Aorta (tissue), 5 donors: Measurements from ENCODE around the gene PRAMEF1. TPM values are rescaled to one million over a fixed set of nuclear protein-coding genes. Genes with fewer than 3 reads are reported as not detected.
"Not testable (repeated sequence)": the region's sequence is repeated elsewhere in the genome, so short reads cannot be mapped to it uniquely, and the experiment has no call there.

ENCODE experiments used
- ATAC-seq: fragments of 200-7000 bp; cut with Tn5 transposase; one replicate; pipeline ENCODE4 v1.9.1; 2022; ENCODE audit warnings: moderate library complexity; ENCODE audit not compliant: low FRiP score
- DNase-seq, 2 donors: peaks; one replicate each; pipeline ENCODE4 v3.0.0-alpha.2; 2020
- H3K27ac ChIP-seq, 2 donors: one replicate each; pipeline ENCODE4 v1.5.1; 2013; ENCODE audit warnings: low read length in 2 of 2, mild to moderate bottlenecking in 2 of 2, moderate library complexity in 2 of 2, control low read depth in 1 of 2, inconsistent platforms in 1 of 2, low read depth in 1 of 2
- H3K27me3 ChIP-seq, 2 donors: one replicate each; pipeline ENCODE4 v1.6.1; 2013; ENCODE audit warnings: control low read depth in 1 of 2, low read length in 1 of 2, mild to moderate bottlenecking in 1 of 2, moderate library complexity in 1 of 2; ENCODE audit not compliant: insufficient read depth in 2 of 2, control insufficient read depth in 1 of 2
- H3K36me3 ChIP-seq, 2 donors: one replicate each; pipeline ENCODE4 v1.6.1; 2013; ENCODE audit warnings: control low read depth in 1 of 2, low read length in 1 of 2, mild to moderate bottlenecking in 1 of 2; ENCODE audit not compliant: insufficient read depth in 2 of 2, control insufficient read depth in 1 of 2
- H3K4me1 ChIP-seq, 2 donors: one replicate each; pipeline ENCODE4 v1.6.1; 2013; ENCODE audit warnings: low read length in 2 of 2, control low read depth in 1 of 2, mild to moderate bottlenecking in 1 of 2, moderate library complexity in 1 of 2; ENCODE audit not compliant: insufficient read depth in 2 of 2, control insufficient read depth in 1 of 2
- H3K4me3 ChIP-seq, 2 donors: one replicate each; pipeline ENCODE4 v1.5.1; 2013; ENCODE audit warnings: low read length in 2 of 2, control low read depth in 1 of 2, mild to moderate bottlenecking in 1 of 2
- H3K9me3 ChIP-seq: one replicate; pipeline ENCODE4 v1.6.1; 2013; ENCODE audit warnings: mild to moderate bottlenecking, low read length; ENCODE audit not compliant: control insufficient read depth
- WGBS, 2 donors: extraction: QIAGEN DNeasy Blood & Tissue Kit; methylation state at CpG; one replicate each; pipeline ENCODE4 v1.1.7; 2013; 5-methylcytosine and 5-hydroxymethylcytosine counted together
- intact Hi-C, 2 donors: fragments of 100-400 bp; cut with DNase I; formaldehyde crosslinking; loops; one replicate each; pipeline versions ENCODE4 v1.14.2 to v1.15.0; 2022
- polyA plus RNA-seq, 2 donors: library from polyadenylated mRNA; stranded (reverse); fragments of 200-250 nt; gene quantifications; one replicate each; pipeline ENCODE4 v1.2.3, GENCODE V29; 2013
- total RNA-seq, 2 donors: library from RNA; stranded (reverse); fragmentation: NEBNext Ultra II Directional; extraction: Animal tissue kit (Norgen Biotek cat#: 25700); gene quantifications; one replicate each; pipeline ENCODE4 v1.2.1, GENCODE V29; 2021
- donor health status: healthy with polysubstance abuse.
- donor health status: Bipolar disorder and iron deficiency.
- donor health status: DM: no; HTN: no; CAD: no.
- donor health status: DM: no; HTN: no; CAD: no.
- donor health status: DM: yes; HTN: yes; CAD: no.

The PRAMEF1 gene
- total and polyA plus RNA-seq, 4 donors = not detected

DNA sequence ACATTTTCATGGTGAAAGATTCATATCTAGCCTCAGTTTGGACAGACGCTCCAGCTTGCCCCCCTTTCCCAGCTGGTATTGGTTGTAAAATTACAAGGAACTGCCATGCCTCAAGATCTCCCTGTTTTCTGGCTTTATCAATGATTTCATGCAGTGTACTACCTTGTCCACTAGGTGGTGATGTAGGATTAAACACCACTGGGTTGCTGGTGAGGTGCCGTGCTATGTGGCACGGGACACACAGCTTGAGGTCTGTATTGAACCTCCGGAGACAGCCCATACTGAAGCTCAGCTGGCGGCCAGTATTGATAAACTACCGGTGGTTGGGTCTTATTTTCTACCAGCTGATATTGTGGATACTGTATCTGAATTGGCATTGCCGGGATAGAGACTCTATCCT lies 7.4 kb upstream of the PRAMEF1 start:
- H3K27ac ChIP-seq, H3K36me3 ChIP-seq, H3K4me3 ChIP-seq, intact Hi-C loops, H3K4me1 ChIP-seq, ATAC-seq, H3K9me3 ChIP-seq, H3K27me3 ChIP-seq: not testable (repeated sequence)
- DNase-seq = peak in 1 of 2 donors; percentile 20
- 34 to 39% methylated on average over 6 of the region's 7 CpGs for WGBS, 2 donors

DNA sequence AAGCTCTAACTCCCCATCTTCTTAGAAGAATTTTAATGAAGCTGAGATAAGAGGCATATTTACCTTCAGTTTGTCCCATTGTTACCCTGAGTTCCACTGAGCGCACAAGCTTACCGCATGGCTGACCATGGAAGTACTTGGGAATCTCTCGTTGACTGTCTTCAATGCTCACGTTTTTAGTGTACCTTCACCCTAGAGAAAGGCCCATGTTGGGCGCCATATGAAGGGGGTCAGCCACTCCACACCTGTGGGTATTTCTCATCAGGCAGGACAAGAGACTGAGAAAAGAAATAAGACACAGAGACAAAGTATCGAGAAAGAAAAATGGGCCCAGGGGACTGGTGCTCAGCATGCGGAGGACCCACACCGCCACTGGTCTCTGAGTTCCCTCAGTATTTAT lies 6.5 kb upstream of the PRAMEF1 start:
- ATAC-seq = not testable (repeated sequence)

DNA sequence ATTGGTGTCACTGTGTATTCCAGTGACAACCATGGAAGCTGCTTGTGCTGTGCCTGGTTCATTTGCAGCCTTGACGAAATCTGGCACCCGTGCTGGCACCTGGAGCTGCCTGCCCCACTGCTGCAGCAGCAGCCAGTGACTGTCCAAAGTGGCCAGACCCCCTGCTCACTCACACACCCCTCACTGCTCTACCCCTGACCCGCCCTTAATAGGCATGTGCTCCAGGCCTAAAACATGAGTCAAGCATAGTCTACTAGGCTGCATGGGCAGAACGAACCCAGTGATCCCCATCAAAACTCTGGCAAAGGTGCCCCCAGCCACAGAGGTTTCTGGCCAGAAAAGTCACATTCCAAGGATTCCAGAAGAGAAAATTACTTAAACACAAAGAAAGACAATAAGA lies 7.7 kb downstream of the PRAMEF1 start:
- WGBS, 2 donors = 51 to 68% methylated on average over 4 of the region's 4 CpGs
- Histone ChIP-seq H3K4me3 (no peak overlapping the region), H3K4me1 (no peaks in the 10 kb centered on the region), H3K27ac (no peak overlapping the region), H3K9me3 (no peaks in the 10 kb centered on the region), H3K27me3 (no peaks in the 10 kb centered on the region), H3K36me3 (no peaks in the 10 kb centered on the region)
- ATAC-seq (no peak), DNase-seq (no peak)
- intact Hi-C loops = no loop called here

More for the DNA sequence above, 6.5 kb upstream of the PRAMEF1 start:
- 80 to 90% methylated on average over 7 to 8 of the region's 8 CpGs for WGBS, 2 donors
- intact Hi-C loops, H3K27ac ChIP-seq, H3K36me3 ChIP-seq, H3K4me3 ChIP-seq, H3K27me3 ChIP-seq, DNase-seq, H3K4me1 ChIP-seq, H3K9me3 ChIP-seq: not testable (repeated sequence)

DNA sequence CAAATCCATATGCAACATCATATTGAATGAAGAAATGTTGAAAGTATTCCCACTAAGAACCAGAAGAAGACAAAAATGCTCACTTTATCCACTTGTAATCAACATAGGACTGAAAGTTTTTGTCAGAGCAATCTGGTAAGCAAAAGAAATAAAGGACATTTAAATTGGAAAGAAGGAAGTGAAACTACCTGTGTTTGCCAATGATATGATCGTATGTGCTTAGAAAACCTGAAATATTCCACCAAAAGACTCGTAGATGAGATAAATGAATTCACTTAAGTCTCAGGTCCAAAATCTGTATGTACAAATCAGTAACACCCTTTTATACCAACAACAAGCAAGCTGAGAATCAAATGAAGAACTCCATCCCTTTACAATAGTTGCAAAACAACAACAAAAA lies 8.5 kb downstream of the PRAMEF1 start:
- no peak overlapping the region for H3K27ac ChIP-seq
- H3K36me3 ChIP-seq = no peaks in the 10 kb centered on the region
- no peaks in the 10 kb centered on the region for H3K27me3 ChIP-seq
- DNase-seq (no peak), ATAC-seq (no peak)
- no peak overlapping the region for H3K4me3 ChIP-seq
- H3K9me3 ChIP-seq = no peaks in the 10 kb centered on the region
- H3K4me1 ChIP-seq = no peaks in the 10 kb centered on the region
- WGBS, 2 donors = 73 to 84% methylated on average over 2 of the region's 2 CpGs
- intact Hi-C loops = no loop called here

DNA sequence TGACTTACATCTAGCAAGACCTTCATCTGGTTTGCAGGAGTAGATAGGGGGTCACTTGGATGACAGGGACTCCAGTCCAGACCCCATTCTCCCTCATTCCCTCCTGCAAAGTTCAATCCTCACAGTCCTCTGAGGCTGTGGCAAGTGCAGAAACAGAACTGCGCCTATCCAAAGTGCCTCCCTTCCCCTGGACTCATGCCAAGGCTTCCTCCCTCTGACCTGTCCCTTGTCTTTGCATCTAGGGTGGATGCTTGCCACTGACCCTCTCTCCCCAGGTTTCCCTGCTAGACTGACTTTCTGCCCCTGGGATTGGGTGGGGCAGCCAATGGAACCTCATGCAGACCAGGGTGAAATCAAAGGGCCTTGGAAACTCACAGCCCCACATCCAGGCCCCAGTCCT lies 18.7 kb downstream of the PRAMEF1 start:
- no peak for ATAC-seq
- intact Hi-C loops = no loop called here
- 87 to 95% methylated on average over 1 of the region's 1 CpG for whole genome bisulfite sequencing, 2 donors

DNA sequence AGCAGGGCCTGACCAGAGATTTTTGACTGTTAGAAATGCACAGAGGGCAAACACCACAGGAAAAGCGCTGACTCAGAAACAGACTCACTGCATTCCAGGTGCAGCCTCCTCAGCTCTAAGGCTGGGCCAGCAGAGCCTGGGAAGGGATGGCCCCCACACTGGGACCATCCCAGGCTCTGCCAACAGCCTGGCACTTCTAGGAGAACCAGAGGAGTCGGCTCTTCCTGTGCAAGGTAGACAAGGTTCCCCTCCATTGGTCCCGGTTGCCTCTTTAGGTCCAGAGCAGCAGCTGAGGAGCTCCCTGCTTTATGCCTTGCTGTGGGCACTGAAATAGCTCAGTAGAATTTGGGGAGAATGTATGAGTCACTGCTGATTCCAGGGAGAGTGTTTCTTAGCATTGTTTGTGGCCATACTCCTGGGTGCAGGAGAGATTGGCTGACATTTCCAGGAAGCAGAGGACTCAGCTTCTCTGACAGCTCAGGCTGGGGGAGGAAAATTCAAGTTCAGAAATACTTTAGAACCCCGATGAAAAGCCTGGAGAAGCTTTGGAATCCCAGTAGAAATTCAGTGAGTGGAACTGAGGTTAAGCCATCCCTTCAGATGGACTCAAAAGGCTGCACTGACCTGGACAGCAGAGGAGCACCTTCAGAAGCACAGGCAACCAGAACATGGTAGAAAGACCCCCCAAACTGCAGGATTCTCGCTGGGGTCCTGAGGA lies 19.7 kb downstream of the PRAMEF1 start:
- H3K4me1 ChIP-seq = no peaks in the 10 kb centered on the region
- H3K9me3 ChIP-seq = no peaks in the 10 kb centered on the region
- H3K36me3 ChIP-seq = no peaks in the 10 kb centered on the region
- intact Hi-C loops = no loop called here
- H3K27ac ChIP-seq = no peak overlapping the region
- no peak for DNase-seq
- no peak for ATAC-seq
- 64 to 69% methylated on average over 5 of the region's 5 CpGs for WGBS, 2 donors
- H3K4me3 ChIP-seq = no peak overlapping the region
- peaks cover 0 to 1% of the 10 kb centered on the region in 2 donors for H3K27me3 ChIP-seq

More for the DNA sequence above, 18.7 kb downstream of the PRAMEF1 start:
- no peak for DNase-seq
- H3K4me3 ChIP-seq = no peak overlapping the region
- no peaks in the 10 kb centered on the region for H3K4me1 ChIP-seq
- H3K9me3 ChIP-seq = no peaks in the 10 kb centered on the region
- H3K27ac ChIP-seq = no peak overlapping the region
- H3K36me3 ChIP-seq = no peaks in the 10 kb centered on the region
- H3K27me3 ChIP-seq = peaks cover 0 to 1% of the 10 kb centered on the region in 2 donors

DNA sequence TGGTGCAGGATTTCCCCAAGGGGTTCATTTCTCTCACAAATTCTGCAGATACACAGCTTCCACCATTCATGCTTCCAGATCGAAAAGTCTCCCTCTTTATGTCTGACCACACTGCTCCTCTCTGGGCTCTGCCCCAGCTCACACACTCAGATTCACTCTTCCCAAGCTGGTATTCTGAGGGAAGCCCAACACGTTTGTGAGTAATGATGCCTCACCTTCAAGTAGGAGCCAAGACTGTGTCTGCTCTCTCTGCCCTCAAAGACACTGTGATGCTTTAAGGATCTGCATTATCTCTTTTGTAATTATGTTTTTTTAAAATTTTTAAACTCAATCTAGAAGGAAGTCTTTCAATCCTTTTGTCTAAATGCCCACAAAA lies 20.2 kb downstream of the PRAMEF1 start:
- H3K27ac ChIP-seq = no peak overlapping the region
- intact Hi-C loops = no loop called here
- WGBS, 2 donors = 52 to 58% methylated on average over 2 of the region's 2 CpGs
- H3K36me3 ChIP-seq = no peaks in the 10 kb centered on the region
- H3K4me3 ChIP-seq = no peak overlapping the region
- H3K9me3 ChIP-seq = no peaks in the 10 kb centered on the region
- H3K27me3 ChIP-seq = peaks cover 0 to 1% of the 10 kb centered on the region in 2 donors
- ATAC-seq = no peak
- no peaks in the 10 kb centered on the region for H3K4me1 ChIP-seq
- no peak for DNase-seq

DNA sequence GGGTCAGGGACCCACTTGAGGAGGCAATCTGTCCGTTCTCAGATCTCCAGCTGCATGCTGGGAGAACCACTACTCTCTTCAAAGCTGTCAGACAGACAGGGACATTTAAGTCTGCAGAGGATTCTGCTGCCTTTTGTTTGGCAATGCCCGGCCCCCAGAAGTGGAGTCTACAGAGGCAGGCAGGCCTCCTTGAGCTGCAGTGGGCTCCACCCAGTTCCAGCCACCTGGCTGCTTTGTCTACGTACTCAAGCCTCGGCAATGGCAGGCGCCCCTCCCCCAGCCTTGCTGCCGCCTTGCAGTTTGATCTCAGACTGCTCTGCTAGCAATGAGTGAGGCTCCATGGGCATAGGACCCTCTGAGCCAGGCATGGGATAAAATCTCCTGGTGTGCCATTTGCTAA lies 27.9 kb downstream of the PRAMEF1 start:
- 72 to 77% methylated on average over 6 of the region's 6 CpGs for WGBS, 2 donors
- ATAC-seq, intact Hi-C loops, DNase-seq, H3K27me3 ChIP-seq, H3K36me3 ChIP-seq, H3K4me1 ChIP-seq, H3K4me3 ChIP-seq, H3K27ac ChIP-seq, H3K9me3 ChIP-seq: not testable (repeated sequence)

DNA sequence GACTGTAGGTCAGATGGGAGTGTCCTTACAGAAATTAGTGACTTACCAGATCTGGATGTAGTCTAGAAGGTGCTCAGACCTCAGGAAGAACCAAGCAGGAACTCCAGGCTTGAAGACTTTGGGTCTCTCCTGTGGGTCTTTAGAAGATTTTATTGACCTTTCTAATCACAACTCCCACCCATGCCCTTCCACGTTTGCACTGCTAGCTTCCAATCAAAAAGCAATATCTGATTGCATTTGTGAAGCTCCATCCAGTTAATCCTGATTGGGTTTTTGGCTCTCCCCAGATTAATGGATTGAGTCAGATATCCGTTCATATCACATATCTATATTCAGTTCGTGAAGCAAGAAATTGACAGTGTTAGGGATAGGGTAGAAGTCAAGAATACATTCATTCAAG lies 40.1 kb downstream of the PRAMEF1 start, which contains the start of gene PRAMEF11:
Gene PRAMEF11, minus strand, starts transcription at position 101 of the 400 bp plus-strand sequence. CDS start 2,621 bp downstream, outside the sequence.
- H3K27ac ChIP-seq, H3K36me3 ChIP-seq, intact Hi-C loops, H3K27me3 ChIP-seq, H3K4me3 ChIP-seq, DNase-seq, H3K4me1 ChIP-seq, ATAC-seq, H3K9me3 ChIP-seq: not testable (repeated sequence)
- 58 to 60% methylated on average over 3 of the region's 3 CpGs for WGBS, 2 donors
